D341Med (cell line): ENCODE data around the gene SLC6A20.
A peak's percentile ranks its signal among the peaks of the same experiment; 100 is the strongest.

Experiments used
- DNase-seq: peaks from one replicate; pipeline ENCODE4 v3.0.0; 2012; ENCODE audit warnings: low spot score

SLC6A20 gene, protein sequence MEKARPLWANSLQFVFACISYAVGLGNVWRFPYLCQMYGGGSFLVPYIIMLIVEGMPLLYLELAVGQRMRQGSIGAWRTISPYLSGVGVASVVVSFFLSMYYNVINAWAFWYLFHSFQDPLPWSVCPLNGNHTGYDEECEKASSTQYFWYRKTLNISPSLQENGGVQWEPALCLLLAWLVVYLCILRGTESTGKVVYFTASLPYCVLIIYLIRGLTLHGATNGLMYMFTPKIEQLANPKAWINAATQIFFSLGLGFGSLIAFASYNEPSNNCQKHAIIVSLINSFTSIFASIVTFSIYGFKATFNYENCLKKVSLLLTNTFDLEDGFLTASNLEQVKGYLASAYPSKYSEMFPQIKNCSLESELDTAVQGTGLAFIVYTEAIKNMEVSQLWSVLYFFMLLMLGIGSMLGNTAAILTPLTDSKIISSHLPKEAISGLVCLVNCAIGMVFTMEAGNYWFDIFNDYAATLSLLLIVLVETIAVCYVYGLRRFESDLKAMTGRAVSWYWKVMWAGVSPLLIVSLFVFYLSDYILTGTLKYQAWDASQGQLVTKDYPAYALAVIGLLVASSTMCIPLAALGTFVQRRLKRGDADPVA

DNA sequence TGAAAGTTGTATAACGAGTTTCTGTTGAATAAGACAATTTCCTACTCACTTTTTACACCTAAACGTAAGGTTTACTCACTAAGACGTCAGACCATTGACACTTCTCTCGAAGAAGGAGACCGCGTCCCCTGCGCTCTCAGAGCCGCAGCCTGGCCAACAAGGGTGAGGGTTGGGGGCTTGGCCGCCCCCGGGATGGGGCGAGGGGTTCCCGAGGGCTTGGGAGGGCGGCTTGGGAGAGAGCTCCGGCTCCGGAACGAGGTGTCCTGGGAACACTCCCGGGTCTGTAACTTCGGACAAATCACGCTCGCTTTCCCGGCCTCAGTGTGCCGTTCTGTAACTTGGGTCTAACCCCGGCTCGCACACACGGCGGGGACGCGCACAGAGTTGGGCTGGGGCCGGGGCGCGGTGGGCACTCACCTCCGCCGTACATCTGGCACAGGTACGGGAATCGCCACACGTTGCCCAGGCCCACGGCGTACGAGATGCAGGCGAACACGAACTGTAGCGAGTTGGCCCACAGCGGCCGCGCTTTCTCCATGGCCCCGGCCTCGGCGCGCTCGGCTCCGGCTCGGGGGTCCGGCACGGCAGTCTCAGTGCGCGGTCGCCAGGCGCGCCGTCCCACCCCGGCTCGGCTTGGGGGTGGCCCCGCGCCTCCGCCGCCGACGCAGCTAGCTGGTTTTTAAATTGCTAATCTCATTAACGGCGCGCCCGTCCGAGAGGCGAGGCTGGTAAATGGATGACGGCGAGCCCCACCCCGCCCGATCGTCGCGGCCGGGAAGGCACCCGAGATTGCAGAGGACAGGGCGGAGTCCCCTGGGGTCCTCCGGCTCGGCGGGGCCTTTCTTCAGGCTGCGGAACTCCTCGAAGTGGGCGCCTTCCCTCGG is at the start of gene SLC6A20:
Gene SLC6A20, minus strand, starts transcription at position 655 of the 884 bp plus-strand sequence. Its CDS starts 117 bp downstream, at position 538.
- DNase-seq: peak; percentile 84

DNA sequence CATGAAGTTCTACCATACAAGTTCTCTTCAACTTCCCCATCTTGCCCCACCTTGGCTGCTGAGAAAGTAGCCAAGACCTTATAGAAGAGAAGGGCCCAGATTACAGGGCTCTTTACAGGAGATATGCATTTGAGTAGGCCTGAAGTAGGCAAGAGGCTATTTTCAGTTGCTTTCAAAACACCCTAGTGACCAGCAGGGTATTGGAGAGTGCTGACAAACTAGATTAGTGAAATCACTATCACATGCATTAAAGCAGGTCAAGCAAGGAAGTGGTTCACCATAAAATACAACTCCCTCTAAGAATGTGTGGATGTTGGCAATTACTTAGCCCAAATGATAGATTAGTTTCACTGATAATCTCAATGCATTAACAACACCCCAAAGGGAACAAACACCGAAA is 48.3 kb upstream of the SLC6A20 start:
- DNase-seq: no peak

DNA sequence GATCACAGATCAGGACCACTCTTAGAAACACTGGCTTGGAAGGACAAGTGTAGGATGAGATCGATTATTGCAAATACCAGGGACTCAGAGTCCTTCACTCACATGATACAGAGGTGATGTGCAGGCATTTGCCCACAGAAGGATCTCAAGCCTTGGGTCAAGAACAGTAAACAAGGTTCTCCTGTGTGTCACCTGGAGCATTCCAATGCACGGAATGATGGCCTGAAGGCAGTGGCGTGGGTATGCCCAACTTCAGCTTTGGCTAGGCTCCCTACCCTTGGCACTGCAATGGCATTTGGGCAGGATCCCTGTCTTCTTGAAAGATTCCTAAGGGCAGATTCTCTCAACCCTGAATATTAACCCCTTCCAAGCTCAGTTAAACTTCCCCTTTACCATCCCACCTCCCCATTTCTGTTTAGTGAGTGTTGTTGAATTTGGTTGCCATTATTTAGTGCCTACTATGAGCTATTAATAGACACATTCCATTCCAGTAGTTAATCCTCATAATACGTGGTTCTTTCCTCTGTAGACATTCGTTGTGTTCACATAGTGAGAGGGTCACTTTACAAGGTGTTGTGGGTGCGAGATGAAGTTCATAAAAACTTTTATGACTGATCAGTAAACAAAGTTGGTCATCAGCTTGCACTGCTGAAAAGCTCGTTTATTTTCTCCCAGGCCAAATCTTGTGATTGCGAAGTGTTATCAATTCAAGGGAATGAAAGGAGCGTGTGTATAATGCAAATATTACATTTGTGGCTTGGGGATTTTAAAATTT is 46.7 kb upstream of the SLC6A20 start:
- DNase-seq: no peak

DNA sequence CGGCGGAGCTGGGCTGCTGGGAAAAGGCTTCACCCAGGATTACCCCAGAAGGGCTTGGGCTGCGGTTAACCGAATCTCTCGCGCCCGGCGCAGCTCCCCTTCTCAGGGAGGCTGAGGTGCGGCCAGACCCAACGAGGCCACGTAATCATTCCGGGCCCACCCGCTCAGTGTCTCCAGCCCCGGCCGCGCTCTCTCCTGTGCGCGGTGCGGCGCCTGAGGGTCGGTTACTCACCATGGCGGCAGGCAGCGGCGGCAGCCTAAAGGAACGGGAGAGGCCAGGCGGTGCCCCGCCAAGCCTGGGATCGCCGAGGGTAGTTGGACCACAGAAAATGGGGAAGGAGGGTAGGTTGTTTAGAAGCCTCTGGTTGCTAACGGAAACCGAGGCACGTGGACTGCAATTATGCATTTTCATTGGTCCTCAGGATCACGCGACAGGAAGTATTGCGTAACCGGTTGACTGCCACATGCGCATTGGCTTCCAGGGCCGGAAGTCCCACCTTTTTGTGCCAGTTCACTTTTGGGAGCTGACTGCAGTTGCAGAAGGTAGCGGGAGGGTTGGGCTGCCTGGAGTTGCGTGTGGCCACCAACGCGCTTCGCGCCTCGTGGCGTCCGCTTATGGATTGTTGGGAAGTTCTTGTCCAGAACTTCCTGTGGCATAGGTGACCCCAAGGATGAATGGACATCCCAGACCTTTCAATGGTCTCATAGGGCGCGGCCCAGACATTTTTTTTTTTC is 45.6 kb upstream of the SLC6A20 start, which contains the start of gene LZTFL1:
Gene LZTFL1, minus strand, starts transcription at position 363 of the 735 bp plus-strand sequence. Its CDS starts 128 bp downstream, at position 235.
- peak; percentile 92 for DNase-seq

DNA sequence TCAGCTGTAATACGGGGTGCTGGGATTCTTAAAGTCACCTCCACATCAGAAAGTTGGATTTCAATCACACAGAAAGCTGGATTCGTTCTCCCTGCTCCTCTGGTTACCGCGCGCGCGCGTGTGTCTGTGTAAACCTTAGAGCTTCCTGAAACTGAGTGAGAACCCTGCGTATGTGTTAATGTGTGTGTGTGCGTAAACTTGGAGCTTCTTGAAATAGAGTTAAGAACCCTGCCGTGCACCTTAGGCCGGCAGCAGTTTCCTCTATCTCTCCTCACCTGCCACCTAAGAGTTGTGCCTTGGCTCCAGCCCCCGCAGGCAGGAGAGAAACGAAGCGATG is 45.1 kb upstream of the SLC6A20 start:
- no peak for DNase-seq

DNA sequence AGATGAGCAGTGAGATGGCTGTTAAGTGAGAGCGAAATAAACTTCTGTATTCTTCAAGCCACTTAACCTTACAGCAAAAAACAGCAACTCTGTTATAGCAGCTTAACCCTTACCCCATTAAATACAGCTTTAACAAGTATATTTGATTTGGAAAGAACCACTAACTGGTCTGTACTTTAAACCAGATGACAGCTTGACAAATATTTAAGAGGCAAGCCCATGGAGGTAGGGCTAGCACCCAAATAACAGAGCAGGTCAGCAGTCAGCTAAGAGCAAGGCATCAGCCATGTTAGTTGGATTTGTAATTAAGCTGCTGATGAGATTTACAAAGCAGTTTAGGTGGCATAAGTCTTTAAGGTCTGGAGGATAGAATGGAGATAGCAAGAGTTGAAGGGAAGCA is 42.1 kb upstream of the SLC6A20 start:
- no peak for DNase-seq

DNA sequence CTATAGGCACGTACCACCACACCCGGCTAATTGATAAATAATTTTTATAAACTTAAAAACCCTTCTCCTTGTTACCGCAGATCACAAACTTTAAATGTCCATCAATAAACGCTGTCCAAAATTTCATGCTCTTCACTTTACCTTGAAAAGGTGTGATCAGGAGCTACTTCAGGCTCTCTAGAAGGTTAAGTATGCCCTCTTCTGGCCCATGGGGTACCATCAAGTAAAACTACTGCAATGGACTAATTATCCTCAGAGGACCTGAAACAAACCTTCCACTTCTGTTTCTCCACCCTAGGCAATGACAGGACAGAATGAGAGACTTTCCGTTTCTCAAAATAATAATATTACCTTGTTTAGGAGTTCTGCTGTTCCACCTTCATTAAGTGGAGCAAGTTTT is 36.4 kb upstream of the SLC6A20 start:
- no peak for DNase-seq

DNA sequence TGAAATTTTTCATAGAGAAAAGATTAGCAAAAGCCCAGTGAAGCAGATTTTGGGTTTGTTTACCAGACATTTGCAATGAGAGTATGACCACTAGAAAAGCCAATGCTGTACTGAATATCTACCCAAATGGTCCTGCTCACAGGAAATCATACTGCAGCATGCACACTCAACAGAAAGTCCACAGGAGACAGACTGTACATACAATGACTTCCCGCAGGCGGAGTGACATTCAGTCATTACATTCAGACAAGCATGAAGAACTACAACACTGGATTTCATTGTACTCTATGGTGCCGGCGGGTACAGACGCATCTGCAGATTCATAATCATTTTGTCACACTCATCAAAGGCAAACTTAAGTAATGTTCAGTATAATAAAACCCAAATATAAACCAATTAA is 33.8 kb upstream of the SLC6A20 start:
- DNase-seq: no peak

DNA sequence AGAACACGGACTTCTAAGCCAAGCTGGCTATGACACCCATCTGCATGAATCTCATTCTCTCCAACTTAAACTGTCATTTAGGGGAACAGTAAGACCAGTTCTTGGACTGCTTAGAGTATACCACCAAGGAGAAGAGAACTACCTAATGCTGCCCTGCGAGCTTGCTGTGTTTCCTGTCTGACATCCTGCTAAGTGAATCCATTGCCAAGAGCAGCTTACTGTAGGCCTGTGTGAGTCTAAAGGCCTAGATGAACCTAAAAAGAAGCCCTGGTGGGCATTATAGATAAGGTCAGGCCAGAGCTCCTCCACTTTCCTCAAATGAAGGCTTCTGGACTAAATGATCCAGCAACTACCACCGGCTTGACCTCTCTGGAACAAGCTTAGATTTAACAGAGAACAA is 30.6 kb upstream of the SLC6A20 start:
- no peak for DNase-seq

DNA sequence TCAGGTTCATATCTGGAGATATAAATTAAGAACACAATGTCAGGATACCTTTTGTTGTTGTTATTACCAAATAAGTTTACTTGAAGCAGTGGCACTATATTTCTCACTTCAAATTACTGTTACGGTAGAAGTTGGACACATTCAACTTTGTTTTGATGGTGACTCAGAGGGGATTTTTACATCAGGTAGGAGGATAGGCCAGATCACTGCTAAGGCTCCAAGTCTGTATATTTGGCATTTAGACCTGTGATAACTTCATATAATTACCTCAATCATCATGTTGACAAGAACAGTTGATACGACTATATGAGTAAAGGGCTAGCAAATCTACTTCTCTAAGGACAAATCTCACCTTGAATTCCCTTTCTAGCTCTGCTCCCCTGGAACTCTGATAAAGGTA is 30.0 kb upstream of the SLC6A20 start:
- DNase-seq: no peak

DNA sequence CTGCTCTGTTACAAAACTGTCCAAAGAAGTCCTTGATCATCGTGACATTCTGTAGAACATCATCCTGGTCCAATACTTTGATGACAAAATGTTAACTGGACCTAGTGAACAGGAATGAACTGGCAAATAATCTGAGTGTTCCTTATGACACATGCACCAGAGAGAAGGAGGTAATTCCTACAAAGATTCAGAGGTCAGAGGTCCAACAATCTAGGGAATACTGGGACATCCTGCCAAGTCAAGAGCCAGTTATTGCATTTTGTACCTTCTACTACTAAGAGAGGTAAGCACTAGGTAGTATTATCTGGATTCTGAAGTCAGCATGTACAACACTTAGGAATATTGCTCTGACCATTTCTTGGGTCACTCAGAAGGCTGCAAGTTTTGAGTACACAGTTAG is 24.8 kb upstream of the SLC6A20 start:
- no peak for DNase-seq

DNA sequence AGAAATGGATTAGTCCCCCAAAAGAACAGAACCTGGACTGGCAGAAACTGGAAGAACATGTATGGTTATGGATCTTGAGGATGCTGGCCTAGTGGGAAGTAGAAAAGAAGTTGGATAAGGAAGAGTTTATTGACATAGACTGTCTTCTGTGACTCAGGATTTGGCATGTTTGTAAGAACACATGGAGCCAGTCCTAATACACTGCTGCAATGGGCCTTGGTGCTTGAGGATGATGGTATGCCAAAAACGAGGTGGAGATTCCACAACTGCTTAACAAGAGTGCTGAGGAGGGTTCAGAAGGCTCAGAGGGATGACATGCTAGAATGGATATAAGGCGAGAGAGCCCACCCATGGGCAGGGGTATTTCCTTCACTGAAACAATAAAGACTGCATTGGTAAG is 23.2 kb upstream of the SLC6A20 start:
- no peak for DNase-seq

DNA sequence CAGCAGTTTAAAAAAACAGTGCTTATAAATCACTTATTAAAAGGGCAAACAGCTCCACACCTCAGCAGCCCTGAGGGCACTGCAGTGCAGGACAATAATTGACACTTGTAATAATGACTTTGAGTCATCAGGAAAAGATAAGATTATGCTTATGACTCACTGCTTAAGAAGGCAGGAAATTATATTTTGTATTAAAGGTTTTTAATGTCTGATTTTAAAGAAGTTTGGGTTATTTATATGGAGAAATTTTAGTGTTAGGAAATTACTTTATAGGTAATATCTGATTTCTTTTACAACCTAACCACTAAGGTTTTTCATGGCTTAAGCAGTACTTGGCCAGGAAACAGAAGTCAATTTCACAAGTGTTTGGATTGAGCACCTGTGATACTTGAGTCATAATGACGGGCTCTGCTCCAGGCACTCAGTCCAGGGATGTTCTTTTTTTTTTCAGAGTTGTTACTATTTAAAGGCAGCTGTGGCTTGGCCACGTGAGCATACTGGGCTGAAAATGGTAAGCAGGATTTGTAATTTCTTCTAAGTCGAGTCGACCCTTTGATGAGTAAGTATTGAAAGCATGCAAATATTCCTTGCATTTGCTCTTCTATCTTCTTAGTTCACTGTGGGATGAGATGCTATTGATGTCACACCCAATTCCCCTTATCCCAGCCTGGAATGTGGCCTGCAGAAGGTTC is 21.6 kb upstream of the SLC6A20 start:
- no peak for DNase-seq

DNA sequence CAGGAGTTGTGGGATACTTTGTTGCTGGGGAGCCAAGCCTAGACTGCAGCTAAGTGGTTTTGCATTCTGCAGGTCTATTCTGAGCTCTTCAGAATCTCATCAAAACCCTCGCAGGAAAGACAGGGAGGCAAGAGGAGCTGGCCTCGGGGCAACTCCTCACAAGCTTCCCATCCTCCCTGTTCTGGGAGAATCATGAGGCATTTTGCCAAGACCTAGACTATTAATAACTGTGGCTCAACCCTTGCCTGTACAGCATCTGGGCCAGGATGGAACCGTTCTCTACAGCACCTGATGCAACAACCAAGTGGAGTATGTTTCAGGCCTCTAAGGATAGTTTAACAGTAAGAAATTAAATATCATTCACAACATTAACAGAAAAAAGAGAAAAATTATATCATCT is 20.2 kb upstream of the SLC6A20 start:
- no peak for DNase-seq

DNA sequence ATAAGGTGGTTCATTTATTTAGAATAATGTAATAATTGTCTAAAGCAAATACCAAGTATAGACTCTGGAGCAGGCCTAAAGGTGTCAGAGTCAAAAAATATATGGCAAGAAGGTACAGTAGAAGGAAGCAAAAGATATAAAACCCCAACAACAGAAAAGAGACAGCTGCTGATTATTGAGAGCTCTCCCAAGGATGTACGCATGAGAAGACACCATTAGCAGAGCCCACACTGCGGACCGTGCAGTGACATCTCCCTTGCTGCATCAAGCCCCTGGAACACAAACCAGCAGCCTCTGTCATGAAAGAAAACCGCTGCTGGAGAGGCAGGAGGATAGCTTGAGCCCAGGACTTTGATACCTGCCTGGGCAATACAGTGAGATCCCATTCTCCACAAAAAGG is 18.0 kb upstream of the SLC6A20 start:
- DNase-seq: no peak

DNA sequence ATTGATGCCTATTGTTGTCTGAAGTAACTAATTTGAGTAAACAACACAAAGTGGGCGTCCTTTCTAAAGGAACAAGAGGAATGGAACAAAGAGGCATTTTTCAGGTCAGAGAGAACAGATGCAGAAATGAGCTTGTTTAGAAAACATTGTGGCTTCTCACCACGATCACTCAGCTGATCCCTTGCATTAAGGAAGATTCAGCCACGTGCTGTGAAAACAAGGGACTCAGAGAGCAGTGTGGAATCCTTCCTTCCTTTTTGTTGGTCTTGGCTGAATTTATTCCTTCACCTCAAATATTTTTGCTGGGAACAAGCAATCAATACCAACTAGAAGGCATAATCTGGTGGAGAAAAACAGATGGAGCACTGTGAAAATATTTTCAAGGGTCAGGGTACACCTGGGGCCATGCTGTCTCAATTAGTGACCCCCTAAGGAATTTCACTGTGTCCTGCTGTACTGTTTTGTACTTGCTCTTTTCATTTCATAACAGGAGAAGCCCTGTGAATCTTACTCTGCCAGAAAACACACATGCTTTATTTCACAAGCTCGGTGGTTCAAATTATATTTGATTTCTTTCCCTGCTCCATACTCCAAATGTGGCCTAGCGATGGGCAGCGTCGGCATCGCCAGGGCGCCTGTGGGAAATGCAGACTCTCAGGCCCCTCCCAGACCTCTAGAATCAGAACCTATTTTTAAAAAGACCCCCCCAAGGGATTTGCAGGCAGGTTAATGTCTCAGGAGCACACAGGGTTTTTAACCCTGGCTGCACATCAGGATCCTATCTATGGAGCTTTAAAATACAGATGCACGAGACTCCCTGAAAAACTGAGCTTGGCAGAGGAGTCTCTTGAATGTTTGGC is 11.6 kb upstream of the SLC6A20 start:
- peak; percentile 7 for DNase-seq

DNA sequence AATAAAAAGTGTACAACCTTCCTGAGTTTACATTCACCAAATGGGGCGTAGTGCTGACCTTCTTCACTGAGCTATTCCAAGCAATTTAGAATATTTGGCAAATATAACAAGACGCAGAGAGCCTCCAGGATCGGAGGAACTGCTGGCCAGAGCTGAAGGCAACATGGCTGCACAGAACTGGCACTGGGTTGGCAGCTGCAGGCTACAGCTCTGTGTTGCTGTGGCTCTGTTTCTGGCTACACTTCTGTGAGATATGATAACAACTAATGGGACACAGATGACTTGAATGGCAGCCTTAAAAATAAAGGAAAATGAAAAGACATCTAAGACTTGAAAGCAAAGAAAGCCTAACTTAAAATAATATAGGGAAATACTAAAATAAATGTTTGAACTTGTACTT is 10.8 kb upstream of the SLC6A20 start:
- DNase-seq: peak; percentile 10

DNA sequence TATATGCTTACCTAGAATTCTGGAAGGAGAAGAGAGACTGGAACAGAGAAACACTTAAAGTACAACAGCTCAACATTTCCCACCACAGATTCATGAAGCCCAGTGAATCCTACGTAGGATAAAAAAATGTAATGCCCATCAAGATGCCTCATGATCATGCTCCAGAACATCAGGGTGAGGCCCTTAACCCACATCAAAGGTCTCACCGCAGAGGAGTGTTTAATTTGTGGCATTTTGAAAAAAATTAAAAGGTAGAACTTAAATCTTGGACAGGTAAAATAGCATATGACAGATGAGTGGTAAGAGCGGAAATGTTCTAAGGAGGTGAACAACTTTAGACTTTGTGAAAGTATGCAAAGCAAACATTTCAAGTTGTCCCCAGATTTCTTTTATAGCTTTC is 9.7 kb upstream of the SLC6A20 start:
- no peak for DNase-seq

DNA sequence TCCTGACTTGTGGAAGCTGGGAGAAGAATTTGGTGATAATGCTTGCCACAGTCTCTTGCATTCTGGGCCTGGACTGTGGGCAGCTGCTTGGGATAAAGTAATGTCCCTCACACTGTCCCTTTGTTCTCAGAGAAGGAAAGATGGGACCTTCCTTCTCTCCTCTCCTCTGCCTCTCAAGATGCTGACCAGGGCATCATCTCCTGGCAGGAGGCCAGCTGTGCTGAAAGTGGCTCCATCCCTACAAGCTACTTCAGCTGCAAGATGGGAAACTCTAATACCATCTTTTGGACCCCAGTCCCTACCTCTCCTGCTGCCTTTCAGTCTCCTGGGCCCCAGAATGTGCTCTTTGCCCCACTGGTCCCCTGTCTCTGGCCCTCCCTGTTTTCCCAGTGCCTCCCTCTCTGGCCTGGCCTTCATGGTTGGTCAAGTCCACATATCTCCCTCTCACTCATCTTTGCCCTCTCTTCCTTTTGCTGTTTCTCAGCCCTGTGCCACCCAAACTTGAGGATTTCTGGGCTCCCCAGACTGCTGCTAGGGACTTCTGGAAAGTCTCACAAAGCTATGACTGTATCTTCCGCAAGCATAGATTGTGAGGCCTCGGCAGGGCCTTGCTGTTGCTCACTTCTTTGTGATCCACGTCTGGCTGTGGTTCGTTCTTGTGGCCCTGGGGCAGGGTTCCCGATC is 7.1 kb upstream of the SLC6A20 start:
- DNase-seq: peak; percentile 5
